DND-41 (cell line): ENCODE measurements around the gene WDR45B.

ENCODE experiments used
- ATAC-seq: fragments of 200-7000 bp; cut with Tn5 transposase; 3 replicates; pipeline ENCODE4 v1.9.1; 2021; ENCODE audit warnings: low read depth; ENCODE audit not compliant: insufficient read depth
- DNase-seq: peaks from one replicate; pipeline ENCODE4 v3.0.0-alpha.2; 2020
- H2AFZ ChIP-seq: 2 replicates; pipeline ENCODE4 v1.6.0; 2012; ENCODE audit warnings: low read depth, low read length
- H3K27ac ChIP-seq: 2 replicates; pipeline ENCODE4 v1.5.1; 2012; ENCODE audit warnings: low read length, inconsistent platforms
- H3K27me3 ChIP-seq: fragments of 200-600 bp; sonication (generic); 2 replicates; pipeline ENCODE4 v1.6.0; 2012; ENCODE audit warnings: low read length, mild to moderate bottlenecking, inconsistent platforms; ENCODE audit not compliant: insufficient read depth, poor library complexity
- H3K36me3 ChIP-seq: 2 replicates; pipeline ENCODE4 v1.5.1; 2012; ENCODE audit warnings: low read length, inconsistent platforms; ENCODE audit not compliant: insufficient read depth
- H3K4me1 ChIP-seq: 2 replicates; pipeline ENCODE4 v1.5.1; 2012; ENCODE audit warnings: mild to moderate bottlenecking, low read length; ENCODE audit not compliant: insufficient read depth
- H3K4me2 ChIP-seq: 2 replicates; pipeline ENCODE4 v1.6.0; 2012; ENCODE audit warnings: mild to moderate bottlenecking, moderate library complexity, low read length, inconsistent platforms; ENCODE audit not compliant: insufficient read depth
- H3K4me3 ChIP-seq, 2 experiments: fragments of 200-600 bp in 1 of 2; shearing (Covaris generic) in 1 of 2; 2 replicates each; pipeline ENCODE4 v1.5.1; 2012 to 2016; ENCODE audit warnings: inconsistent platforms in 2 of 2, low read length in 2 of 2, mild to moderate bottlenecking in 2 of 2, low read depth in 1 of 2, moderate library complexity in 1 of 2
- H3K79me2 ChIP-seq: 2 replicates; pipeline ENCODE4 v1.6.0; 2012; ENCODE audit warnings: low read length, inconsistent platforms; ENCODE audit not compliant: insufficient read depth
- H3K9ac ChIP-seq: 2 replicates; pipeline ENCODE4 v1.6.0; 2012; ENCODE audit warnings: low read depth, mild to moderate bottlenecking, inconsistent platforms, low read length, moderate library complexity
- H3K9me3 ChIP-seq: 2 replicates; pipeline ENCODE4 v1.5.1; 2012; ENCODE audit warnings: low read length, moderate library complexity, mild to moderate bottlenecking, inconsistent platforms; ENCODE audit not compliant: insufficient read depth, severe bottlenecking
- H4K20me1 ChIP-seq: 2 replicates; pipeline ENCODE4 v1.6.0; 2012; ENCODE audit warnings: low read length; ENCODE audit not compliant: insufficient read depth
- EZH2 ChIP-seq: IDR thresholded peaks from 3 replicates; pipeline ENCODE4 v1.6.1; 2012; ENCODE audit warnings: borderline replicate concordance, low read depth, mild to moderate bottlenecking, moderate library complexity, low read length, inconsistent platforms; ENCODE audit not compliant: severe bottlenecking
- TF ChIP-seq, protein P1 (sequence below): IDR thresholded peaks from 2 replicates; pipeline ENCODE4 v1.5.1; 2012; ENCODE audit warnings: borderline replicate concordance, low read length, moderate library complexity, mild to moderate bottlenecking; ENCODE audit not compliant: poor library complexity, severe bottlenecking; ENCODE audit errors: extremely low read depth

The WDR45B gene

DNA sequence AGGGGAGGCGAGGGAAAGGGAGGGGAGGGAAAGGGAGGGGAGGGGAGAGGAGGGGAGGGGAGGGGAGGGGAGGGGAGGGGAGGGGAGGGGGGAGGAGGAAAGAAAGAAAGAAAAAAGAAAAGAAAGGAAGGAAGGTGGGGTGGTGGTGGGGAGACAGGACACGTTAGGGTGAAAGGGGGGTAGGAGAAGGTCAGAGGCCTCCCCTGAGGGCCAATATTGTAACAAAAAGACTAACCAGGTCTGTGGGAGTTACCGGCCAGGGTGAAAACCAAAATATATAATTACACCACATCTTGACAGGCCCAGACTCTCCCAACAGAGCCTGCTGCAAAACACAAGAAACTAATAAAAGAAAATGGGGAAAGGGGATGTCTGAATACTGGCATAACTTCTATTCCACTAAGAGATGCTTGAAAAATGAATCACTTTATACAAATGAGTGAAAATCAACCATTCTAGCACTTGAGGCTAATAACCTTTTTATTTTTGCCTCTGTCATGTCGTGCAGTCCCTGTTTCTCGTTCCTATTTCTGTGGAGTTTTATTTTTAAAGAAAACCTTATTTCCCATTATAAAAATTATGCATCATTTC lies 10.0 kb downstream of the WDR45B start:
- Histone ChIP-seq H4K20me1 (peaks cover 39% of the 10 kb centered on the region), H3K4me3 (no peak overlapping the region), H3K9ac (no peak overlapping the region), H3K79me2 (peaks cover 90% of the 10 kb centered on the region), H3K4me2 (no peak overlapping the region), H3K27me3 (no peaks in the 10 kb centered on the region), H3K4me1 (no peaks in the 10 kb centered on the region), H3K27ac (no peak overlapping the region), H2AFZ (no peak overlapping the region), H3K9me3 (no peaks in the 10 kb centered on the region), H3K36me3 (peaks cover 64% of the 10 kb centered on the region)
- ATAC-seq (no peak), DNase-seq (no peak)
- no peak for TF ChIP-seq EZH2

DNA sequence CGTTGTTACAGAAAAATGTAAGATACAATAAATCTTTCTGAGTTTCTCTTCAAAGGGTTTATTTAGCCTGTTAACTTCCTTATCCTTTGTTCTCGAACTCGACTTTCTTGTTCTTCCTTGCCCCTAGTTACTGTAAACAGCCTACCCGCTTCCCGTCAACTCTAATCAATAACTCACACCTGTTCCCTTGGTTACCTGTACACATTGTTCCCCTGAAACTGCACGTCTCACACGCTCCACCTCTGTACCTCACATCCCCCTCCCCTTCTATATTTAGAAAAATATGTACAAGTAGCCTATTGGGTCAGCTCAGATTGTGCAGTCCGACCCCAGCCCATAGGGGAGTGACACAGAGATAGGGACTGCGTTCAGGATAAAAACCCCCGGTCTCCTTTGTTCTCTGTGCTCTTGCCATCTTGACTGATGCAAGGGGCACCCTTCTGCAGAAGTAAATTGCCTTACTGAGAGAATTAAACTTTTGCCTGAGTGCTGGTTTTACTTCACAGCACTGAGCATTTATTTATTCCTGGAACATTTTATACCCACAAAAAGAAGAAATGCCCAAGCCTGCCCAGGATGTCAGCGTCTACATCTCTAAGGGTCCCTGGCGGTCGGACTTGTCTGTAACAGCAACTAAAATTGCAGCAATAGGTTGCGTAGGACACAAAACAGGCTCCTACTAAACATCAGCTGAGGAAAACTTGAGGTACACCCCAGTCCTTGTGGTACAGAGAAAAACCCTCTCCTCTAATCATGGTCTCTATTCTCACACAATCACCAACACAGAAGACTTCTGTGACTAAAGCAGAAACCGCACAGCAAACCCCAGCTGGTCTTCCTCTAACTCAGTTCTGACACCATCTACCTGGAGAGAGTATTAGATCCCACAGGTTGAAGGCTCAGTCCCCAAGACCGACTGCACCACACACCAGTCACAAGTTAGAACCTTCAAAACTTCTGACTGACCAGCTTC lies 11.3 kb downstream of the WDR45B start:
- Histone ChIP-seq H3K36me3 (peaks cover 58% of the 10 kb centered on the region), H3K4me3 (no peak overlapping the region), H3K4me2 (no peak overlapping the region), H2AFZ (no peak overlapping the region), H3K9ac (no peak overlapping the region), H4K20me1 (peaks cover 34% of the 10 kb centered on the region), H3K27ac (no peak overlapping the region), H3K27me3 (no peaks in the 10 kb centered on the region), H3K79me2 (peaks cover 91% of the 10 kb centered on the region), H3K4me1 (no peaks in the 10 kb centered on the region), H3K9me3 (no peaks in the 10 kb centered on the region)
- DNase-seq, result no peak
- TF ChIP-seq, protein P1, sequence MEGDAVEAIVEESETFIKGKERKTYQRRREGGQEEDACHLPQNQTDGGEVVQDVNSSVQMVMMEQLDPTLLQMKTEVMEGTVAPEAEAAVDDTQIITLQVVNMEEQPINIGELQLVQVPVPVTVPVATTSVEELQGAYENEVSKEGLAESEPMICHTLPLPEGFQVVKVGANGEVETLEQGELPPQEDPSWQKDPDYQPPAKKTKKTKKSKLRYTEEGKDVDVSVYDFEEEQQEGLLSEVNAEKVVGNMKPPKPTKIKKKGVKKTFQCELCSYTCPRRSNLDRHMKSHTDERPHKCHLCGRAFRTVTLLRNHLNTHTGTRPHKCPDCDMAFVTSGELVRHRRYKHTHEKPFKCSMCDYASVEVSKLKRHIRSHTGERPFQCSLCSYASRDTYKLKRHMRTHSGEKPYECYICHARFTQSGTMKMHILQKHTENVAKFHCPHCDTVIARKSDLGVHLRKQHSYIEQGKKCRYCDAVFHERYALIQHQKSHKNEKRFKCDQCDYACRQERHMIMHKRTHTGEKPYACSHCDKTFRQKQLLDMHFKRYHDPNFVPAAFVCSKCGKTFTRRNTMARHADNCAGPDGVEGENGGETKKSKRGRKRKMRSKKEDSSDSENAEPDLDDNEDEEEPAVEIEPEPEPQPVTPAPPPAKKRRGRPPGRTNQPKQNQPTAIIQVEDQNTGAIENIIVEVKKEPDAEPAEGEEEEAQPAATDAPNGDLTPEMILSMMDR, result no peak
- no peak for TF ChIP-seq EZH2
- ATAC-seq, result no peak

DNA sequence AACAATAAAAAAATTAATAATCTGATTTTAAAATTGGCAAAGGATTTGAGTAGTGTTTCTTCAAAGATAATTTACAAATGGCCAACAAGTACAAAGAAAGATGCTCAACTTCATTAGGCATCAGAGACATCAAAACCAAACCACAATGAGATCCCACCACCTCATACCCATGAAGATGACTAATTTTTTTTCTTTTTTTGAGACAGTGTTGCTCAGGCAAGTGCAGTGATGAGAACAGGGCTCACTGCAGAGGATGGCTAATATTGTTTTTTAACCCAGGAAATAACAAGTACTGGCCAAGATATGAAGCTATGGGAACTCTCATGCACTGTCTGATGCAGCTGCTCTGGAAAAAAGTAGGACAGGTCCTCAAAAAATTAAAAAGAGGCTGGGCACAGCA lies 14.9 kb downstream of the WDR45B start:
- Histone ChIP-seq H3K79me2 (peaks cover 86% of the 10 kb centered on the region), H2AFZ (no peak overlapping the region), H4K20me1 (peaks cover 24% of the 10 kb centered on the region), H3K36me3 (peaks cover 60% of the 10 kb centered on the region), H3K4me1 (no peaks in the 10 kb centered on the region), H3K27ac (no peak overlapping the region), H3K4me3 (no peak overlapping the region), H3K9ac (no peak overlapping the region), H3K27me3 (no peaks in the 10 kb centered on the region), H3K9me3 (no peaks in the 10 kb centered on the region), H3K4me2 (no peak overlapping the region)
- no peak for ATAC-seq
- TF ChIP-seq, protein P1, result no peak
- no peak for TF ChIP-seq EZH2
- DNase-seq, result no peak

DNA sequence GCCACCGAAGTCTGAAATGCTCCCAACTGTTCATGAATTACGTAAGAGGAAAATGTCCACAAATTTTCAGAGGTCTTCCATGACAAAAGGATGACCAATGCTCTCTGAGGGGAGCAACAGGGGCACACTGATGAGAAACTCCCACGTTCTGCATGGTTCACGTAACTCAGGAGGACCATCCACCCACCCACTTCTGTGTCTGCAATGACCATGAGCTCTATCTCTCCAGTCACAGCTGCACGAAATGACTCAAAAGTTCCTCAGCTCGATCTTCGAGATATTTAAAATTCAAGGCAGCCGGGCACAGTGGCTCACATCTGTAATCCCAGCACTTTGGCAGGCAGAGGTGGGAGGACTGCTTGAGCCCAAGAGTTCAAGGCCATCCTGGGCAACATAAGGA lies 15.8 kb downstream of the WDR45B start:
- no peak for TF ChIP-seq EZH2
- TF ChIP-seq, protein P1, result no peak
- Histone ChIP-seq H3K4me3 (no peak overlapping the region), H3K79me2 (peaks cover 79% of the 10 kb centered on the region), H3K9ac (no peak overlapping the region), H3K4me2 (no peak overlapping the region), H4K20me1 (peaks cover 30% of the 10 kb centered on the region), H3K27ac (no peak overlapping the region), H3K36me3 (peaks cover 68% of the 10 kb centered on the region), H2AFZ (no peak overlapping the region), H3K4me1 (no peaks in the 10 kb centered on the region), H3K27me3 (no peaks in the 10 kb centered on the region), H3K9me3 (no peaks in the 10 kb centered on the region)
- DNase-seq, result no peak
- no peak for ATAC-seq
